Fibroblast of skin of right biceps (primary cell): Measurements from ENCODE around the gene TBC1D25.
"Not testable (repeated sequence)": the region's sequence is repeated elsewhere in the genome, so short reads cannot be mapped to it uniquely, and the experiment has no call there.

ENCODE experiments used
- DNase-seq: peaks from one replicate; pipeline ENCODE4 v3.0.0-alpha.2; 2013

The TBC1D25 gene

DNA sequence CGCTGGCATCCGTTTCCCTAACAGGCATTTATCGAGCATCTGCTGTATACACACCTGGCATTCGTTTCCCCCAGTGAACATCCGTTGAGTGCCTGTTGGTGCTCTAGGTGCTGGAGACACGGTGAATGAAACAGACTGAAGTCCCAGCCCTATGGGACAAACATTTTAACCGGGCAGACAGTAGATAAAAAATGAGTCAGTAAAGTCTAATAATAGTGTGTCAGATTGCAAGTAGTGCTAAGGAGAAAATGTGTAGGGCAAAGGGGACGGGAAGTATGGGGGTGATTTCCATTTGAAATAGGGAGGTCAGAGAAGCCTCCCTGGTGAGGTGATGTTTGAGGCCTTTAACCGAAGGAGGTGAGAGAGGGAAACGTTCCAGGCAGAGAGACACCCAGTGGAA lies 23.2 kb upstream of the TBC1D25 start:
- no peak for DNase-seq

DNA sequence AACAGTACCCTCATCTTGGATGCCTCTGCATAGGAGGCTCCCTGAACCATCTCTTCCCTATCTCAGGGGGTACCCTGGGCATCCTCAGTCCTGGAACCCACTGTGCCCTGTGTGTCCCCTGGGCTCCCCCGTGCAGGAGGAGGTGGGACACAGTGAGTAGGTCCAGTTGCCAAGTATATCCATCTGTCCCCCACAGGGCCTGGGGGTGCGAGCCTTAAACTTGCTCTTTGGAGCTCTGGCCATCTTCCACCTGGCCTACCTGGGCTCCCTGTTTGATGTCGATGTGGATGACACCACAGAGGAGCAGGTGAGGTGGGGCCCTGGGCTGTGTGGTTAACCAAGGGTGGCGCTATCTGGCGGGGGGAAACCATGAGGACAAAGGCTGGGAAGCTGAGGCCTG lies 22.5 kb upstream of the TBC1D25 start:
- no peak for DNase-seq

DNA sequence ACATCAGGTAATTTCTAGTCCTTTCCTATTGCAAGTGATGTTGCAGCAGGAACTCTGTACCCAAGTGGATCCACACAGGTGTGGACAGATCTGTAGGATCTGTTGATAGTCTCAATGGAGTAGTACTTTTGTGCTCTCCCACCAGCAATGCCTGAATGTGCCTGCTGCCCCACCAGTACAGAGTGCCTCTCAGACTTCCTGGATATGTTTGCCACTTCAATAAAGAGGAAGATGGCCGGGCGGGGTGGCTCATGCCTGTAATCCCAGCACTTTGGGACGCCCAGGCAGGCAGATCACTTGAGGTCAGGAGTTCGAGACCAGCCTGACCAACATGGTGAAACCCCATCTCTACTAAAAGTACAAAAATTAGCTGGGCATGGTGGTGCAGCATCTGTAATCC lies 20.0 kb upstream of the TBC1D25 start:
- not testable (repeated sequence) for DNase-seq

DNA sequence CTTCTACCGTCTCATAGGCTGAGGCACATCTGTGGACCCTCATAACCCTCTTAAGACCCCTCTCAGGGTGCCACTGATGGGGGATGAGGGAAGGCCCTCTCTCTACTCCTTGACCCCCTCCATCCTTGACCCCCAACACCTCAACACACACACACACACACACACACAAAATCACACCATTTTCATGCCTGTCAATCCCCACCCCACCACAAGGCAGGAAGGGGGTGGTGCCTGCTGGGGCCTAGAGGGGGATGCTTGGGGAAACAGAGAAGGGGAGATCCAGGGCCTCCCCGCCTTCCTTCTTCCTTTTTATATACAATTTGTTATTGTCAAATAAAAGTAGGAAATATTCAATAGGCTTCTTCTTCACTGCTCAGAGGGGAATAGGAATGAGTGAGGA lies 19.1 kb upstream of the TBC1D25 start:
- no peak for DNase-seq

DNA sequence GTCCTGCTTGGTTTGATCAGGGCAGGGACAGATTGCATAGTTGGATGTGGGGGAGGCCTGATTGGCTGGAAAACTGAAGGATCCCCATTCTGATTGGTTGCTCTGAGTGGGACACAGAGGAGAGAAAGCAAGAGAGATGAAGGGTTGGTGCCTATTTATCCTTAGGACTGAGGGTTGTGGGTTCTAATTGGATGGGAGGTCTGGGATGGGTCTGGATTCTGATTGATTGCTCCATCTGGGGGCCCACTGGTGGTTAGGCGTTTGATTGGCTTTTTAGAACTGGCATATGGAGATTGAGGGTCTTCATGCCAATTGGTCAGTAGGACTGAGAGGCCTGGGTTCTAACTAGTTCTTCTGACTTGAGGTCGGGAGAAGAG lies 18.6 kb upstream of the TBC1D25 start:
- no peak for DNase-seq

DNA sequence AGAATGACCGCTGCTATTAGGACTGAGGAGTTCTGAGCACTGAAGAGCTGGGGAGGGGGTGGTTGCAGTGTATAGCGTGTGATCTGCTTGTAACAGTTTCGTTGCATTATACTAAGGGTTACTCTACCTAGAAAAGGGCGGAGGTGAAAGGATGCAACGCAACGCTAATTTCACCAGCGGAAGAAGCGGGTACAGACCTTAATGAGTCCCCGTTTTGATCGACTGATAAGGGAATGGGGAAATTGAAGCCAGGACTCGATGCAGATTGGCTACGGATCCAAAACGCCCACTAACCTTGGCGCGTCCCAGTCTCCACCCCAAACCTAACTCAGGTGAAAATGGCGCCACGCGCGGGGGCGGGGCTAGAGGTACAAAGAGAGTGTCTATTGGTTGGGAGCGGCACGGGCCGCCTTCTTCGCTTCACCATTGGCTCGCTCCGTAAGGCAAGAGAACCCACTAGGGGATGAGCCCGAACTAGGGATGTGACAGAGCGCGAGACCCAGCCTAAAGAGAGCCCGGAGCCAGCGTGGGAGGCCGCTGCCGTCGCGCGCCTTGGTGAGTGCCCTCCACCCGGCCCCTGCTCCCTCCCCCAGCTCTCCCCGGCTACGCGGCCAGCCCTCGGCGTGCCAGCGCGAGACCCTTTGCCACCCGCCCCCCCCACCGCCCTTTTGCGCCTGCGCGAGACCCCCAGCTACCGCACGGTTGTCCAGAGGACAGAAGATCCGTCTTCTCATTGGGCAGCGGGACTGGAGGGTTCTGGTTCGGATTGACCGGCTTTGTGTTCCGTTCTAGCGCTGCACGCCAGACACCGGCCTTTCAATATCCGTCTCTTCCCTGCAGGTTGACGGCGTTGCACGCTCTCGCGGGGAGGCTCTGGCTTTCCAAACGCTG lies 17.9 kb upstream of the TBC1D25 start, which contains the start of gene EBP:
EBP (plus strand) TSS at position 456 of the 891 bp plus-strand sequence. CDS start 1,964 bp downstream, outside the sequence.
- DNase-seq = peak; percentile 86

DNA sequence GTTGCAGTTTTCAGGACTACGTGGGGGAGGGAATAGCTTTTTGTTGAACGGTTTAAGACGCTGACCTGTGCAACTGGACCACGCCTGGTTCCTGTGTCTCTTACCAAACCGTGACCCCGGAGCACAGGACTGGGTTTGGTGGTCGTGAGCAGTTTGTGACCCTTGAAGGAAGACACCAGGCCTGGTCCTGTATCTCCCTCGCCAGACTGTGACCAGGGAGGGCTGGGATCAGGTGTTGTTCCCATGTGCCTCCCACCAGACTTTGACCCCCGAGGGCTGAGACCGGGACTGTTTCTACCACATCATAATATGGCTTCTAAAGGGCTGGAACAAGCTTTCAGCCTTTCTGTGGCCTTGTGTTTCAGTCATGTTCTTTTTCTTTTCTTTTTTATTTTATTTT lies 17.2 kb upstream of the TBC1D25 start:
- DNase-seq = no peak

DNA sequence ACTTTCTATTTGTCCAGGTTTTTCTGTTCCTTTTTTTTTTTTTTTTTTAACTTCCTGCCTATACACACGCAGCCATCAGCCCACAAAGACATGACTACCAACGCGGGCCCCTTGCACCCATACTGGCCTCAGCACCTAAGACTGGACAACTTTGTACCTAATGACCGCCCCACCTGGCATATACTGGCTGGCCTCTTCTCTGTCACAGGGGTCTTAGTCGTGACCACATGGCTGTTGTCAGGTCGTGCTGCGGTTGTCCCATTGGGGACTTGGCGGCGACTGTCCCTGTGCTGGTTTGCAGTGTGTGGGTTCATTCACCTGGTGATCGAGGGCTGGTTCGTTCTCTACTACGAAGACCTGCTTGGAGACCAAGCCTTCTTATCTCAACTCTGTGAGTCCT lies 15.8 kb upstream of the TBC1D25 start:
- no peak for DNase-seq

DNA sequence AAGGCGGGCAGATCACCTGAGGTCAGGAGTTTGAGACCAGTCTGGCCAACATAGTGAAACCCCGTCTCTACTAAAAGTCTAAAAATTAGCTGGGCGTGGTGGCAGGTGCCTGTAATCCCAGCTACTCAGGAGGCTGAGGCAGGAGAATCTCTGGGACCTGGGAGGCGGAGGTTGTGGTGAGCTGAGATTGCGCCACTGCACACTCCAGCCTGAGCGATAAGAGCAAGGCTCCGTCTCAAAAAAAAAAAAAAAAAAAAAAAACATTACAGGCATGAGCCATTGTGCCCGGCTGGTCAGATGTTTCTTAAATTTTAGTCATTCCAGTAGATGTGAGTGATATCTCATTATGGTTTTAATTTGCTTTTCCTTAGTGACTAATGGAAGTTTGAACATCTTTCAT lies 13.7 kb upstream of the TBC1D25 start:
- DNase-seq = not testable (repeated sequence)

DNA sequence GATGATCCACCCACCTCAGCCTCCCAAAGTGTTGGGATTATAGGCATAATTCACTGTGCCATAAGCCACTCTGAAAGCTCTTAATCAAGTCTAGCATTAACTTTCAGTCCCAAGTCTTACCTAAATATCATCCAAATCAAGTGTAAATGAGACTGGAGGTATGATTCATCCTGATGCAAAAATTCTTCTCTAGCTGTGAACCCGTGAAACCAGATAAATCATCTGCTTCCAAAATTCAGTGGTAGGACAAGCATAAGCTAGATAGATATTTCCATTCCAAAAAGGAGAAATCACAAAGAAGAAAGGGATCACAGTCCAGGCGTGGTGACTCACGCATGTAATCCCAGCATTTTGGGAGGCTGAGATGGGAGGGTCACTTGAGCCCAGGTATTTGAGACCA lies 8.8 kb upstream of the TBC1D25 start:
- peak; percentile 42 for DNase-seq

DNA sequence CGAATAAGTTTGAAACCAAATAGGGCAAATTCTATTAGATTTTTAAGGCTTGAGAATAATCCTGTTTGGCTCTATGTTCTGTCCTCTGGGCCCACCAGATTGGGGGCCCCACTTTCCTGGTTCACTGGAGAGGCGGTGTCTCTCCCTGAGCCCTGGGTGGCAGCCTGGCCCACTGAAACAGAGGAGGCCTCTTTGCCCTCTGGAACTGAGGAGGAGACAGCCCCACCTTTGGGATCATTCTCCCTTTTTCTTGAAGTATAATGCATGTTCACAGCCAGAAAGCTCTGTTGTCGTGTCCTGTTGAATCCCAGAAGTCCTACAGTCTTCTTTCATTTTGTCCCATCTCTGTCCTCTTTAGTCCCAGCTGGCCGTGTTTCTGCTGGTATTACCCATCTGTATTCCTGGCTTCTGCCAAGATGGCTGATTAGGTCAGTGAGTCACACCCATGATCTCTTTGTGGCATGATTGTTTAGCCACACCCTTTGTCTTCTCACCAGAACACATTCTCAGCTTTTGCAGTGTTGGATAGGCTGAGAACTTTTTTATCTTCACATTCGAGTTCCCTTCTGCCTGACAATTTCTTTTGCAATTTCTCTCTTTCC lies 8.1 kb upstream of the TBC1D25 start:
- peak; percentile 69 for DNase-seq

DNA sequence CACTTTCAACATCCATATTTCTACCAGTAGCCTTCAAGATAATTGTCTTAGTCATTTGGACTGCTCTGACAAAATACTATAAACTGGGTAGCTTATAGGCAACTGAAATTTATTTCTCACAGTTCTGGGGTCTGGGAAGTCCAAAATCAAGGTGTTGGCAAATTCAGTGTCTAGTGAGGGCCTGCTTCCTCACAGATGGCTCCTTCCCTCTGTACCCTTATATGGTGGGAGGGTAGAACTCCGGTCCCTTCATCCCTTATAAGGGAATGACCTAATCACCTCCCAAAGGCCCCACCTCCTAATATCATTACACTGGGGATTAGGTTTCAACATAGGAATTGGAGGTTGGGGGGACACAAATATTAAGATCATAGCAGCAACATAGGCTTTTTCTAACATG lies 7.4 kb upstream of the TBC1D25 start:
- DNase-seq = no peak

DNA sequence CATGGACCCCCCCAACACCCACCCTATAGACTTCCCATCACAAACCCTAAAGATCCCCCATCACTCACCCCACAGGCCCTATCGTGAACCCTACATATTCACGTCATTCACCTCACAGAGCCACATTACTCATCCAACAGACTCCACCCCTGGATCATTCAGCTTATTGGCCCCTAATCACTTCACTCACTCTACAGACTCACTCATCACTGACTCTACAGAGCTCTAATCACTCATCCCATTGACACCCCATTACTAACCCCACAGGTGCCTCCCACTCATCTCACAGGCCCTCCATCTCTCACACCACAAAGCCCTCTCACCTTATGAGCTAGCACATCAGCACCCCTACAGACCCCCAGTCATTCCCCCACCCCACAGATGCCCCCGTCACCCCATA lies 6.3 kb upstream of the TBC1D25 start:
- no peak for DNase-seq

DNA sequence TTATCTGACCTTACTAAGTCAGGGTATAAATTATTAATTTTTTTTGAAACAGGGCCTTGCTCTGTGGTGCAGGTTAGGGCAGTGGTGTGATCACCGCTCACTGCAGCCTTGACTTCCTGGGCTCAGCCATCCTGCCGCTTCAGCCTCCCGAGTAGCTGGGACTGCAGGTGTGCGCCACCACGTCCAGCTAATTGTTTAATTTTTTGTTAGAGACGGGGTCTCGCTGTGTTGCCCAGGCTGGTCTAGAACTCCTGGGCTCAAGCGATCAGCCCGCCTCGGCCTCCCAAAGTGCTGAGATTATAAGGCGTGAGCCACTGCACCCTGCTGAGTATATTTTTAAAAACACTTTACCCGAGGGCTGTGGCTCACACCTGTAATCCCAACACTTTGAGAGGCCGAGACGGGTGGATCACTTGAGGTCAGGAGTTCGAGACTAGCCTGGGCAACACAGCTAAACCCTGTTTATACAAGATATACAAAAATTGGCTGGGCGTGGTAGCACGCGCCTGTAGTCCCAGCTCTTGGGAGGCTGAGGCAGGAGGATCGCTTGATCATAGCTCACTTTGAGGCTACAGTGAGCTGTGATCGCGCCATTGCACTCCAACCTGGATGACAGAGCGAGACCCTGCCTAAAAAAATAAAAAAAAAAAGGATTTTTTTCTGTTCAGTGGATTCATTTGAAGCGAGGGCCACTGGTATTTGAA lies 721 bp upstream of the TBC1D25 start:
- DNase-seq = no peak

DNA sequence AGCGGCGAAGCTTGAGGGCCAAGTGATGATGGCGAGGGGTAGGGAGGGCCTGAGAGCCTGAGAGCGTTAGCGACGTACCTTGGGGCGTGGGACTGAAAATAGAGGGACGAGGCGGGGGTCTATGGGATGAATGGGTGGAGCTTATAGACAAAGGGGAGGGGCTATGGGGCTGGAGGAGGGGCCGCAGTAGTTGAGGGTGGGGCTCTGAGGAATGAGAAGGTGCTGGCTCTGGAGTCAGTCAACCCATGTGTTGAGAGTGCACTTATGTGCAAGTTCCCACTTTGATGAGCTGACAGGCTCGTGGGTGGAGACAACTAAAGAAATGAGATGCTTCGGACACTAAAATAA lies 488 bp downstream of the TBC1D25 start:
- DNase-seq = peak; percentile 31

DNA sequence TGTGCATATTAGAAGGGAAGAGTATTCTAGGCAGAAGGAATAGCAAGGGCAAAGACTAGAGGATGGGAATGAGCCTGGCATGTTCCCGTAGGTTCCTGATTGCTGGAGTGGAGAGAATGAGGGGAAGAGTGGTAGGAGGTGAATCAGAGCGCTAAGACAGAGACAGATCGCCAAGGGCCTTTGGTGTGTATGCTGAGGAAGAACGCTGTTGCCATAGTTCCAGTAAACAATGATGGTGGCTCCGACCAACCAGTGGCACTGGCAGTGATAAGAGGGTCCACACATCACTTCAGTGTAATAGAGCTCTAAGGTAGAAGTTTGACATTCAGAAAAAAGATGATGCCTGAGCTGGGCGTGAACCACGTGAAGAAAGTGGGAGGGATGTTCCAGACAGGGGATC lies 966 bp downstream of the TBC1D25 start:
- peak; percentile 2 for DNase-seq

DNA sequence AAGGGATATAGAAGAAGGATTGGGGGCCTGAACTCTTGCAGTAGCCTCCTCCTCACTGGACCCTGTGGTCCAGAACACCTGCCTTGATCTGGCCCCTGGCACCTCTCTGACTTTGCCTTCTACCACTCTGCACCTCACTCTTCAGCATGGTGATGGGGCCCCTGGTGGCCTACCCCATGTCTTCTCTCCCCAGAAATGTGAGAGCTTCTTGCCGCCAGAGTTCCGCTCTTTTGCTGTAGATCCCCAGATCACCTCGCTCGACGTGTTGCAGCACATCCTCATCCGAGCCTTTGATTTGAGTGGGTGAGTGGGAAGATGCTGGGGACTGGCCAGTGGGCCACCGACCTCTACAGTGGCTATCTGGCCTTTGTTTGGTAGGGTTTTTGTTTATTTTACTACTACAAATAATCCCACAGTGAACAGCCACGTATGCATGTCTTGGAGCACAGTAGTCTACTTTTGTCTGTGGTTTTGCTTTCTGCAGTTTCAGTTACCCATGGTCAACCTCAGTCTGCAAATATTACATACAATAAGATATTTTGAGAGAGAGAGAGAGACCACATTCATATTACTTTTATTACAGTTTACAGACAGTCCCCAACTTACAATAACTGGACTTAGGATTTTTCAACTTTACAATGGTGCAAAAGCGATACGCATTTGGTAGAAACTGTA lies 1.8 kb downstream of the TBC1D25 start:
- no peak for DNase-seq

DNA sequence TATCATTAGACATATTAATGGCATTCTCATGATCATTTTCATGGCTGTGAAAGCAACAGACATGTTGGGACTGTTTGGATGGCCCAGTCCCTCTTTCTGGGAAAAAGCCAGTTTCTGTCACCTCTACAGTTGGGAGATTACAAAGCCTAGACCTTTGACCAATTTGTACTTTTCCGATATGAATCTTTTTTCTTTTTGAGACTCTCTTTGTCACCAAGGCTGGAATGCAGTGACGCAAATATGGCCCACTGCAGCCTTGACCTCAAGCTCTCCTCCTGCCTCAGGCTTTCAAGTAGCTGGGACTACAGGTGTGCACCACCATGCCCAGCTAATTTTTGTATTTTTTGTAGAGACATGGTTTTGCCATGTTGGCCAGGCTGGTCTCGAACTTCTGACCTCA lies 9.4 kb downstream of the TBC1D25 start:
- DNase-seq = no peak

DNA sequence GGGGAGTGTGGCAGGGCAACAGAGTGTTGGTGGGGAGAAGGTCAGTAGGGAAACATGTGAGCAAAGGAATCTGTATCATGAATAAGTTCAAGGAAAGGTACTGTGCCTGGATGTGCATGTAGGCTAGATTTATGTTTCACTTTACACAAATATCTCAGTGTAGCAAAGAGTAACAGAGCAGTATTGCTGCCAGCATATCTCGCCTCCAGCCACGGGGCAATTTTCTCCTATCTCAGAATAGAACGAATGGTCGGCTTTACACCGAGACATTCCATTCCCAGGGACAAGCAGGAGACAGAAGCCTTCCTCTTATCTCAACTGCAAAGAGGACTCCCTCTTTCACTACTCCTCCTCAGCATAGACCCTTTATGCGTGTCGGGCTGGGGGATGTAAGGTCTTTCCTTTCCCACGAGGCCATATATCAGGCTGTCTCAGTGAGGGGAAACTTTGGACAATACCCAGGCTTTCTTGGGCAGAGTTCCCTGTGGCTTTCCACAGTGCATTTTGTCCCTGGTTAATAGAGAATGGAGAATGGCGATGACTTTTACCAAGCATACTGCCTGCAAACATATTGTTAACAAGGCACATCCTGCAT lies 16.3 kb downstream of the TBC1D25 start:
- DNase-seq = not testable (repeated sequence)

DNA sequence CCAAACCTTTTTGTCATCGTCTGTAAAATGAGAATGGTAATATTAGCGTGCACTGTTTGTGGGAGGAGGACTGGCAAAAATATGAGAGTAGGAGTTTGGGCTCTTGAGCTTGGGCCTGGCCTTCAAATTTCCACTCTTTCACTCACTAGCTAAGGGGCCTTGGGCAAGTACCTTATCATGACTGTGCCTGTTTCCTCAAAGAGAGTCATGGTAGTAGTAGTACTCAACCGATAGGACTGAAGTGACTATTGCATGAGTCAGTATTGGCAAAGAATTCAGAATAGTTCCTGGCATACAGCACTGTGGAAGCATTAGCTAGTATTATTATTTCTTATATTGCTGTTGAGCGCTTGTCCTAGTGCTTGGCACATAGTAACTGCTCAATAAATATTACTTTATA lies 18.8 kb downstream of the TBC1D25 start:
- peak; percentile 75 for DNase-seq

DNA sequence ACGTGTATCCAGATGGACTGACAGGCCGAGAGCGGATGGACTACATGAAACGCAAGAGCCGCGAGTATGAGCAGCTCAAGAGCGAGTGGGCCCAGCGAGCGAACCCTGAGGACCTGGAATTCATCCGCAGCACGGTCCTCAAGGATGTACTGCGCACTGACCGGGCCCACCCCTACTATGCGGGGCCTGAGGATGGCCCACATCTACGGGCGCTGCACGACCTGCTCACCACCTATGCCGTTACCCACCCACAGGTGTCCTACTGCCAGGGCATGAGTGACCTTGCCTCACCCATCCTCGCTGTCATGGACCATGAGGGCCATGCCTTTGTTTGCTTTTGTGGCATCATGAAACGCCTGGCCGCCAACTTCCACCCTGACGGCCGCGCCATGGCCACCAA lies 20.1 kb downstream of the TBC1D25 start:
- no peak for DNase-seq

DNA sequence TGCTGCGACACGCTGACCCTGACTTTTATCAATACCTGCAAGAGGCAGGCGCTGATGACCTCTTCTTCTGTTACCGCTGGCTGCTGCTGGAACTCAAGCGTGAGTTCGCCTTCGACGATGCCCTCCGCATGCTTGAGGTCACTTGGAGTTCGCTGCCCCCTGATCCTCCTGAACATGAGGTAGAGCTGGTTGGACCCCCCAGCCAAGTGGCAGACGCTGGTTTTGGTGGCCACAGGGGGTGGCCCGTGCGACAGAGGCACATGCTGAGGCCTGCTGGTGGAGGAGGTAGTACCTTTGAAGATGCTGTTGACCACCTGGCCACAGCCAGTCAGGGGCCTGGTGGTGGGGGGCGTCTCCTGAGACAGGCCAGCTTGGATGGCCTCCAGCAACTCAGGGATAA lies 20.5 kb downstream of the TBC1D25 start:
- DNase-seq = no peak

DNA sequence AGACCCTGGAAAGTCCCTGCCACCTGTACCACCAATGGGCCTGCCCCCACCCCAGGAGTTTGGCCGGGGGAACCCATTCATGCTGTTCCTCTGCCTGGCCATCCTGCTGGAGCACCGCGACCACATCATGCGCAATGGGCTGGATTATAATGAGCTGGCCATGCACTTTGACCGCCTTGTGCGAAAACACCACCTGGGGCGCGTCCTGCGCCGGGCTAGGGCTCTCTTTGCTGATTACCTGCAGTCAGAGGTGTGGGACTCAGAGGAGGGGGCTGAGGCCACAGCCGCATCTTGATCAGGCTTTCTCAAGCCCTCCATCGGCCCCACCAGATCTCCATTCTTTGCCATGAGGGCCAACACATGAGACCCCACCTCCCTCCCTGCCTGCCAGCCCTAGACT lies 21.2 kb downstream of the TBC1D25 start:
- no peak for DNase-seq
